GM12878 (cell line): ENCODE results near the gene SELENOM. TPM values are rescaled to one million over a fixed set of nuclear protein-coding genes. Genes with fewer than 3 reads are reported as not detected.
"Not testable (repeated sequence)": the region's sequence is repeated elsewhere in the genome, so short reads cannot be mapped to it uniquely, and the experiment has no call there.

Experiments
- ATAC-seq: fragments of 200-7000 bp; cut with Tn5 transposase; 3 replicates; pipeline ENCODE4 v1.9.1; 2020; ENCODE audit warnings: mild to moderate bottlenecking, moderate library complexity
- BruUV-seq: library from RNA; stranded (reverse); fragments of 400-500 nt; replicated peaks from 2 replicates; lab custom pipeline; 2021; lab: Mats Ljungman, UMichigan
- CTCF ChIA-PET: fragments of 300-600 bp; sonication (Branson Sonifier 250); formaldehyde crosslinking; extraction: SDS; loops from one replicate; lab custom pipeline; 2021; ENCODE audit warnings: inconsistent platforms; lab: Yijun Ruan, JAX
- POLR2A ChIA-PET: fragments of 350-600 bp; formaldehyde crosslinking; extraction: SDS; loops from one replicate; lab custom pipeline; 2021; ENCODE audit warnings: inconsistent platforms; lab: Charles Lee
- RAD21 ChIA-PET: fragments of 300-600 bp; sonication (Branson Sonifier 250); formaldehyde crosslinking; loops from one replicate; lab custom pipeline; 2023; ENCODE audit warnings: antibody characterized with exemption; ENCODE audit not compliant: unreplicated experiment; lab: Charles Lee
- SMC1A ChIA-PET: fragments of 300-600 bp; sonication (Branson Sonifier 250); formaldehyde crosslinking; loops from one replicate; lab custom pipeline; 2023; ENCODE audit not compliant: unreplicated experiment, uncharacterized antibody; lab: Charles Lee
- DNase-seq: peaks from one replicate; pipeline ENCODE4 v3.0.0-alpha.2; 2011; ENCODE audit warnings: low read depth, low spot score
- FAIRE-seq: peaks from 3 replicates; lab custom pipeline; 2011; peaks lifted over from hg19 to GRCh38; lab: Jason Lieb, UNC
- H2AFZ ChIP-seq: 2 replicates; pipeline ENCODE4 v1.6.0; 2011; ENCODE audit warnings: low read depth, low read length, control low read depth; ENCODE audit not compliant: control insufficient read depth
- H3K27ac ChIP-seq: 2 replicates; pipeline ENCODE4 v1.5.1; 2011; ENCODE audit warnings: control low read depth; ENCODE audit not compliant: control insufficient read depth, insufficient read depth
- H3K27me3 ChIP-seq, 2 experiments: replicated peaks in 1 of 2; 2 replicates each; pipeline versions ENCODE4 v1.6.0 to v1.6.1; 2011; ENCODE audit warnings: low read length in 1 of 2; ENCODE audit not compliant: control insufficient read depth in 2 of 2, insufficient read depth in 2 of 2
- H3K36me3 ChIP-seq, 2 experiments: 2 replicates each; pipeline ENCODE4 v1.5.1; 2011; ENCODE audit warnings: low read length in 1 of 2; ENCODE audit not compliant: control insufficient read depth in 2 of 2, insufficient read depth in 2 of 2
- H3K4me1 ChIP-seq: 2 replicates; pipeline ENCODE4 v1.6.1; 2011; ENCODE audit warnings: mild to moderate bottlenecking, low read length, moderate library complexity, mixed read lengths; ENCODE audit not compliant: control insufficient read depth, insufficient read depth
- H3K4me2 ChIP-seq: 2 replicates; pipeline ENCODE4 v1.6.0; 2011; ENCODE audit warnings: control low read depth; ENCODE audit not compliant: control insufficient read depth, insufficient read depth
- H3K4me3 ChIP-seq: fragments of 200-600 bp; sonication (generic); 2 replicates; pipeline ENCODE4 v1.5.1; 2016
- H3K79me2 ChIP-seq: 2 replicates; pipeline ENCODE4 v1.6.0; 2011; ENCODE audit warnings: low read length; ENCODE audit not compliant: control insufficient read depth, insufficient read depth
- H3K9ac ChIP-seq: 2 replicates; pipeline ENCODE4 v1.8.0; 2011; ENCODE audit warnings: low read length, control low read depth, mixed read lengths; ENCODE audit not compliant: control insufficient read depth, insufficient read depth
- H3K9me3 ChIP-seq: replicated peaks from 3 replicates; pipeline ENCODE4 v1.5.1; 2011; ENCODE audit warnings: mild to moderate bottlenecking, low read length; ENCODE audit not compliant: control insufficient read depth, insufficient read depth
- H4K20me1 ChIP-seq: 2 replicates; pipeline ENCODE4 v1.6.0; 2011; ENCODE audit not compliant: control insufficient read depth, insufficient read depth
- ASH2L ChIP-seq: fragments of 300-600, 200-600 bp; sonication (generic); IDR thresholded peaks from 2 replicates; pipeline ENCODE4 v1.6.1; 2017; ENCODE audit warnings: low read depth, mild to moderate bottlenecking, borderline replicate concordance
- EED ChIP-seq: sonication (generic); IDR thresholded peaks from 2 replicates; pipeline ENCODE4 v1.6.1; 2016; ENCODE audit warnings: antibody characterized with exemption, low read depth
- HDAC2 ChIP-seq: fragments of 200-600 bp; sonication (generic); IDR thresholded peaks from 2 replicates; pipeline ENCODE4 v1.6.1; 2017
- MYC ChIP-seq: IDR thresholded peaks from 2 replicates; pipeline ENCODE4 v1.6.1; 2011; ENCODE audit warnings: mild to moderate bottlenecking, low read length, moderate library complexity, inconsistent platforms; ENCODE audit not compliant: insufficient read depth, insufficient replicate concordance, insufficient read length, severe bottlenecking
- NFYB ChIP-seq: IDR thresholded peaks from 2 replicates; pipeline ENCODE4 v1.6.1; 2011; ENCODE audit warnings: low read depth, mild to moderate bottlenecking, low read length, improper control_type of control experiment, moderate library complexity; ENCODE audit not compliant: insufficient read depth
- PAX5 ChIP-seq: IDR thresholded peaks from 2 replicates; pipeline ENCODE4 v1.6.1; 2011; ENCODE audit warnings: low read depth, low read length, borderline replicate concordance
- POLR2A ChIP-seq: IDR thresholded peaks from 2 replicates; pipeline ENCODE4 v1.6.1; 2011; ENCODE audit warnings: low read depth, mild to moderate bottlenecking, low read length
- RFX5 ChIP-seq: IDR thresholded peaks from 2 replicates; pipeline ENCODE4 v1.6.1; 2011; ENCODE audit warnings: low read depth, low read length, improper control_type of control experiment
- RUNX3 ChIP-seq: IDR thresholded peaks from 2 replicates; pipeline ENCODE4 v1.6.1; 2012; ENCODE audit warnings: low read length, inconsistent platforms
- SMC3 ChIP-seq: IDR thresholded peaks from 2 replicates; pipeline ENCODE4 v1.6.1; 2011; ENCODE audit warnings: low read length, improper control_type of control experiment, borderline replicate concordance
- WGBS: methylation state at CpG from one replicate; pipeline ENCODE4 v1.1.6; 2016; ENCODE audit warnings: low lambda C conversion rate; ENCODE audit not compliant: insufficient replicate concordance, insufficient coverage; ENCODE audit errors: missing lambda C conversion rate; 5-methylcytosine and 5-hydroxymethylcytosine counted together
- in situ Hi-C: fragments of 300-500 bp; cut with MboI; formaldehyde crosslinking; loops from 9 replicates; pipeline ENCODE4 v1.14.3; 2018; ENCODE audit warnings: mixed read lengths
- intact Hi-C: fragments of 100-400 bp; cut with micrococcal nuclease; formaldehyde crosslinking; loops from one replicate; pipeline ENCODE4 v1.14.2; 2022; ENCODE audit not compliant: unreplicated experiment
- polyA plus RNA-seq, 11 experiments: library from polyadenylated mRNA; depleted of rRNA in 4 of 11; unstranded in 6 of 11; stranded (reverse) in 5 of 11; fragments of >200 nt; fragmentation: Nextera tagmentation in 4 of 11; fragmentation: Illumina TruSeq in 1 of 11; extraction: Ambion mirVana in 4 of 11; extraction: Trizol in 1 of 11; gene quantifications; 1 replicate in 1 of 11; 2 replicates in 10 of 11; pipeline versions ENCODE4 v1.2.1 to v1.2.3, GENCODE V29; 2011 to 2016; ENCODE audit warnings: inconsistent platforms in 2 of 11, missing spikeins in 2 of 11, low read depth in 1 of 11
- total RNA-seq, 4 experiments: library from RNA; depleted of rRNA in 3 of 4; stranded (reverse); fragments of >200 nt in 3 of 4; fragmentation: Illumina TruSeq in 1 of 4; extraction: Trizol in 1 of 4; gene quantifications; 2 replicates each; pipeline versions ENCODE4 v1.2.1 to v1.2.3, GENCODE V29; 2013 to 2021
- TF ChIP-seq, protein P1 (sequence below): fragments of 450-650 bp; IDR thresholded peaks from 2 replicates; pipeline ENCODE4 v1.6.1; 2014; ENCODE audit warnings: mild to moderate bottlenecking
- TF ChIP-seq, protein P2 (sequence below): fragments of 450-650 bp; IDR thresholded peaks from 2 replicates; pipeline ENCODE4 v1.6.1; 2017; ENCODE audit warnings: mild to moderate bottlenecking, moderate library complexity

Gene SELENOM
- total and polyA plus RNA-seq, 10 of the 15 experiments (the other 5 are each of a cell fraction or from before 2014, with no cell fraction given): 0.80 to 8.3 (median 2.0) TPM

DNA sequence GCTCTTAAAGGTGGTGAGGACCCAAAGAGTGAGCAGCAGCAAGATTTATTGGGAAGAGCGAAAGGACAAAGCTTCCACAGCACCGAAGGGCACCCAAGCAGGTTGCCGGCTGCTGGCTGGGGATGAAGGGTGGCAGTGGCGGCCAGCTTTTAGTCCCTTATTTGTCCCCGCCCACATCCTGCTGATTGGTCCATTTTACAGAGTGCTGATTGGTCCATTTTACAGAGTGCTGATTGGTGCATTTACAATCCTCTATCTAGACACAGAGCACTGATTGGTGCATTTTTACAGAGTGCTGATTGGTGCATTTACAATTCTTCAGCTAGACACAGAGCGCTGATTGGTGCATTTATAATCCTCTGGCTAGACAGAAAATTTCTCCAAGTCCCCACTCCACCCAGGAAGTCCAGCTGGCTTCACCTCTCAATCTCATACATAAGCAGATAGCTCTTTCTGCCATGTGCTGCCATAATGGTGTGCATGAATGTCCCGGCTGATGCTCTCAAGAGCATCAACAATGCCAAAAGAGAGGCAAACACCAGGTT lies 5.3 kb upstream of the SELENOM start:
- BruUV-seq, H3K27me3 ChIP-seq, DNase-seq, H3K36me3 ChIP-seq, in situ Hi-C loops, H3K9ac ChIP-seq, intact Hi-C loops, H3K4me2 ChIP-seq, H3K4me1 ChIP-seq, H2AFZ ChIP-seq, SMC1A ChIA-PET, H3K9me3 ChIP-seq, ATAC-seq, RAD21 ChIA-PET, FAIRE-seq, H3K27ac ChIP-seq, H4K20me1 ChIP-seq, H3K79me2 ChIP-seq, H3K4me3 ChIP-seq: not testable (repeated sequence)
- ChIA-PET POLR2A (interaction anchor here (0.6 kb wide), 1 partner anchor 1084 kb away, joined by 7 read pairs; no protein-coding TSS in a partner anchor), CTCF (interaction anchor here (0.6 to 1.3 kb wide), 2 partner anchors 16 to 17 kb away, joined by 3 to 4 read pairs; no protein-coding TSS in a partner anchor)
- TF ChIP-seq NFYB: peak; percentile 77
- 63% methylated on average over 7 of the region's 7 CpGs for WGBS

DNA sequence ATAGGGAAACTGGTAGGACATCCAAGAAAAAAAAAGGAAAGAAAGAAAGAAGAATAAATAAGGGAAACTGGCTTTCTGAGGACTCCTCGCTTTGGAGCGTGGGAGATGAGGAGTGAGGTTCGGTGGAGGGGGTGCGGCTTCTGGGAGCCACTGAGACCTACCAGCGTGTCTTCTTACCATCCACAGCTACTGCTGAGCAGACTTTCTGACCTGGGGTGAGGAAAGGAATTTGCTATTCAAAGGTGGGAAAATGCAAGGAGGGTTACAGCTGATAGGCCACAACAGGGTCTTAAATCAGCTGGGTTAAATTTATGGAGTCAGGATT lies 488 bp upstream of the SELENOM start:
- H3K27me3 ChIP-seq: no peaks in the 10 kb centered on the region
- no peak for DNase-seq
- CTCF ChIA-PET: interaction anchor here (0.8 to 3.4 kb wide), 17 partner anchors 12 to 473 kb away, joined by 3 to 19 read pairs (median 6); partner anchors contain the start of genes LIMK2 and SLC35E4
- H3K4me2 ChIP-seq: peak overlapping the region; percentile 75
- H3K27ac ChIP-seq: no peak overlapping the region
- H3K9ac ChIP-seq: peak overlapping the region; percentile 3; the same call in 1 of the 2 replicates
- H3K79me2 ChIP-seq: no peaks in the 10 kb centered on the region
- SMC1A ChIA-PET: interaction anchor here (0.7 to 2.1 kb wide), 7 partner anchors 12 to 207 kb away, joined by 3 to 9 read pairs (median 6); no protein-coding TSS in a partner anchor
- H4K20me1 ChIP-seq: no peaks in the 10 kb centered on the region
- H3K4me3 ChIP-seq: peak overlapping the region; percentile 54
- no peak for FAIRE-seq
- ATAC-seq: peak; percentile 49
- RAD21 ChIA-PET: interaction anchor here (0.8 to 2.1 kb wide), 7 partner anchors 23 to 498 kb away, joined by 3 to 6 read pairs (median 3); no protein-coding TSS in a partner anchor
- intact Hi-C loops (loop anchor here (2.0 to 5.0 kb wide), 2 partner anchors 123 to 164 kb away; no protein-coding TSS in a partner anchor), in situ Hi-C loops (no loop called here)
- no TSS peak for BruUV-seq
- H3K36me3 ChIP-seq: no peaks in the 10 kb centered on the region
- WGBS: 3% methylated on average over 5 of the region's 5 CpGs
- H3K9me3 ChIP-seq: no peaks in the 10 kb centered on the region
- H2AFZ ChIP-seq: peak overlapping the region; percentile 58
- no peaks in the 10 kb centered on the region; the same call in 1 of the 2 replicates for H3K4me1 ChIP-seq
- POLR2A ChIA-PET: interaction anchor here (0.6 to 1.0 kb wide), 2 partner anchors 123 to 161 kb away, joined by 3 to 7 read pairs; no protein-coding TSS in a partner anchor
- TF ChIP-seq MYC: no peak
- TF ChIP-seq RFX5: no peak
- TF ChIP-seq, protein P1, sequence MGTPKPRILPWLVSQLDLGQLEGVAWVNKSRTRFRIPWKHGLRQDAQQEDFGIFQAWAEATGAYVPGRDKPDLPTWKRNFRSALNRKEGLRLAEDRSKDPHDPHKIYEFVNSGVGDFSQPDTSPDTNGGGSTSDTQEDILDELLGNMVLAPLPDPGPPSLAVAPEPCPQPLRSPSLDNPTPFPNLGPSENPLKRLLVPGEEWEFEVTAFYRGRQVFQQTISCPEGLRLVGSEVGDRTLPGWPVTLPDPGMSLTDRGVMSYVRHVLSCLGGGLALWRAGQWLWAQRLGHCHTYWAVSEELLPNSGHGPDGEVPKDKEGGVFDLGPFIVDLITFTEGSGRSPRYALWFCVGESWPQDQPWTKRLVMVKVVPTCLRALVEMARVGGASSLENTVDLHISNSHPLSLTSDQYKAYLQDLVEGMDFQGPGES: no peak
- TF ChIP-seq SMC3: no peak
- no peak for TF ChIP-seq HDAC2
- TF ChIP-seq, protein P2, sequence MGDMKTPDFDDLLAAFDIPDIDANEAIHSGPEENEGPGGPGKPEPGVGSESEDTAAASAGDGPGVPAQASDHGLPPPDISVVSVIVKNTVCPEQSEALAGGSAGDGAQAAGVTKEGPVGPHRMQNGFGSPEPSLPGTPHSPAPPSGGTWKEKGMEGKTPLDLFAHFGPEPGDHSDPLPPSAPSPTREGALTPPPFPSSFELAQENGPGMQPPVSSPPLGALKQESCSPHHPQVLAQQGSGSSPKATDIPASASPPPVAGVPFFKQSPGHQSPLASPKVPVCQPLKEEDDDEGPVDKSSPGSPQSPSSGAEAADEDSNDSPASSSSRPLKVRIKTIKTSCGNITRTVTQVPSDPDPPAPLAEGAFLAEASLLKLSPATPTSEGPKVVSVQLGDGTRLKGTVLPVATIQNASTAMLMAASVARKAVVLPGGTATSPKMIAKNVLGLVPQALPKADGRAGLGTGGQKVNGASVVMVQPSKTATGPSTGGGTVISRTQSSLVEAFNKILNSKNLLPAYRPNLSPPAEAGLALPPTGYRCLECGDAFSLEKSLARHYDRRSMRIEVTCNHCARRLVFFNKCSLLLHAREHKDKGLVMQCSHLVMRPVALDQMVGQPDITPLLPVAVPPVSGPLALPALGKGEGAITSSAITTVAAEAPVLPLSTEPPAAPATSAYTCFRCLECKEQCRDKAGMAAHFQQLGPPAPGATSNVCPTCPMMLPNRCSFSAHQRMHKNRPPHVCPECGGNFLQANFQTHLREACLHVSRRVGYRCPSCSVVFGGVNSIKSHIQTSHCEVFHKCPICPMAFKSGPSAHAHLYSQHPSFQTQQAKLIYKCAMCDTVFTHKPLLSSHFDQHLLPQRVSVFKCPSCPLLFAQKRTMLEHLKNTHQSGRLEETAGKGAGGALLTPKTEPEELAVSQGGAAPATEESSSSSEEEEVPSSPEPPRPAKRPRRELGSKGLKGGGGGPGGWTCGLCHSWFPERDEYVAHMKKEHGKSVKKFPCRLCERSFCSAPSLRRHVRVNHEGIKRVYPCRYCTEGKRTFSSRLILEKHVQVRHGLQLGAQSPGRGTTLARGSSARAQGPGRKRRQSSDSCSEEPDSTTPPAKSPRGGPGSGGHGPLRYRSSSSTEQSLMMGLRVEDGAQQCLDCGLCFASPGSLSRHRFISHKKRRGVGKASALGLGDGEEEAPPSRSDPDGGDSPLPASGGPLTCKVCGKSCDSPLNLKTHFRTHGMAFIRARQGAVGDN: no peak
- TF ChIP-seq EED: no peak
- no peak for TF ChIP-seq PAX5
- TF ChIP-seq RUNX3: no peak
- TF ChIP-seq POLR2A: no peak
- no peak for TF ChIP-seq ASH2L
